ENCODE results near the gene KLRC4.
"Not testable (repeated sequence)": the region's sequence is repeated elsewhere in the genome, so short reads cannot be mapped to it uniquely, and the experiment has no call there.

KLRC4 gene

DNA sequence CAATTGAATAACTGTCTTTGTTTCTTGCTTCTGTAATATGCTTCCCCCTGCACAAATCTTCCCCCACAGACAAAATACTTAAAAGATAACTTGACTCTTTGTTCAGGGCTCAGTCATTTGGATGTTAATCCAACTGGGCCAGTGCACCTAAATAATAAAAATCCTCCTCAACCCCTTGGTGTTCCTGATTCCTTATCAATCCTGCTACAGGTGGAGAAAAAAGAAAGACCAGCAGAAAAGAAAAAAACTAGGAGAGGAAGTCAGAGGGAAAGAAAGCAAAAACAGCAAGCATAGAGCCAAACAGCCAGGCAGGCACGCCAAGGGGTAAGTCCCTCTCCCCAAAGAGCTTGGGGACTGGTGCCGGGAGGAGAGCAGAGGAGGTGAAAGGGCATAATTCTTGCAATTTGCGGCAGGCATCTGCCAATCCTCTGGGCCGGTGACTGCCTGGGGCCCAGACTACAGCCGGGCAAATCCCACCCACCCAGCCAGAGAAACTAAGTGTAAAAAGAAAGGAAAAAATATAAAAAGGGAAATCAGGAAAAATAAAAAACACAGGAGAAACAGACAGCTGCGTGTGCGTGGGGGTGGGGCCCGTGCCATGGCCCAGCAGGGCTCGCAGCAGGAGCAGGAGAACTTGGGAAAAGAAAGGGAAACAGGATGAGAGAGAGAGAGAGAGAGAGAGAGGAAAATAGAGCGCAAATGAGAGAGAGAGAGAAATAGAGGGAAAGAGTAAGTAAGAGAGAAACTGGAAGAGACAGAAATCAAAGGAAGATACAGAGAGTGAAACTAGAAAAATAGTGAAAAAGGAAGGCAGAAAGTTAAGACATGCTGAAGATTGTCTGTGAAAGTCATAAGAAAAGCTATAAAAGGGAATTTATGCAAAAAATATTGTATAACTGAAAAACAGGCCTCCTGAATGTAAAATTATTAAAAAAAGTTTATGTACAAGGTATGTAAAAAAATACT lies 41.1 kb downstream of the KLRC4 start:
- no peak for DNase-seq (ENCODE audit: low read depth)

DNA sequence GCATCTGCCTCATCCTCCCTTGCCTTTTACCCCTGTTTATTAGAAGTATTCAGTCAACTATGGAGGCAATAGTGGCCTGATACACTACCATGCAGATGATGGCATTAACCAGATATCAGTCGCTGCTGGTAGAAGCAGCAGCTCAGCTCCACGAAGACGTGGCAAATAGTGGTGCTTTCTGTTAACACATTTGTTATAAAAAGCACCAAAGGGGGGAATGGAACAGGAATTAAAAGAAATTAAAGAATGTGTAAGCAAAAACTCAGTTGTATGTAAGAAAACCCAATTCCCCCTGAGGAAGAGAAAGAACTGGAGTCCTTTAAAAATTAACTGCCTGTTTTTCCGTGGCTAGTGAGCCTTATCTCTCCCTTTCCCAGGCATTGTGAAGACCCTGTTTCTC lies 41.8 kb downstream of the KLRC4 start:
- not testable (repeated sequence) for DNase-seq (ENCODE audit: low read depth)

DNA sequence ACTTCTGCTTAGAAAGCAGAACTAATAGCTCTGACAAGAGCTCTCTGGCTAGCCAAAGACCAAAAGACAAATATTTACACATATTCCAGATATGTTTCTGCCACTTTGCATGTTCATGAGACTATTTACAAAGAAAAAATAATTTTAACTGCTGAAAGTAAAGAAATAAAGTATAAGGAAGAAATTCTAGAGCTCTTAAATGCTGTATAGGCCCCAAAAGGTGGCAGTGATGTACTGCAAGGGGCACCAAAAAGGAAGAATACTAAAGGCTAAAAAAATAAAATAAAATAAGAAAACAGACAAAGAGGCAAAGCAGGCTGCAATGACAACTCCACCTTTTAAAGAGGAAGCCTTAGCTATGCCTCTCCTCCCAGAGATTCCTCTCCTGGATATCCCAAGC lies 42.7 kb downstream of the KLRC4 start:
- peak; percentile 46 for DNase-seq (ENCODE audit: low read depth)

DNA sequence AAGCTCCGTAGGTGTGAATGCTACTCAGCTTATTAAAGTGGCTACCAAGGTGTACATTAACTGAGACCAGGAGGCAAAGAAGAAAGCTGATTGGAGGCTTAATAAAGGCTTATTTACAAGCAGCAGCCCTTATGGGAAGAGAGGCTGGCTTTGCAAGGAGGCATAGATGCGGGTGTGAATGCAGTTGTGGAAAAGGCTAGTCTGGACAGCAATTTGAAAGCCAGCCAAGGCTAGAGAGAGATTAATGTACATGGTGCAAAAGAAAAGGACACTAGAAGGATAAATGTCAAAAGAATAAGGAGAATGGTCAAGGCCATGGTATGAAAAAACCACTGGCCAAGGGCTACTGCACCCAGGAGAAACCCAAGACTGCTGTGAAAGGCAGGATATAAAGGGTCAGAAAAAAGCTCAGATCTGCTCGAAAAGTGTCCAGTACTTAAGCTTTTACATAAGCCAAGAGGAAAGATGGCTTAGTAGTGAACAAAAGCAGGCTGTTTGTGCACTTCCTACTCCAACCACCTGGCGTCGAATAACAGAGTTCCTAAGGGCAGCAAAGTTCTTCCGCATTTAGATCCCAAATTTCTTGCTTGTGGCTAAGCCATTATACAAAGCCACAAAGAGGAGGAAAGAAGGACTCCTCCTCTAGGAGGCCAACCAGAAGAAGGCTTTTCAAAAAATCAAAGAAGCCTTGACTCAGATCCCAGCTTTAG lies 43.7 kb downstream of the KLRC4 start:
- DNase-seq (ENCODE audit: low read depth) = peak; percentile 12

DNA sequence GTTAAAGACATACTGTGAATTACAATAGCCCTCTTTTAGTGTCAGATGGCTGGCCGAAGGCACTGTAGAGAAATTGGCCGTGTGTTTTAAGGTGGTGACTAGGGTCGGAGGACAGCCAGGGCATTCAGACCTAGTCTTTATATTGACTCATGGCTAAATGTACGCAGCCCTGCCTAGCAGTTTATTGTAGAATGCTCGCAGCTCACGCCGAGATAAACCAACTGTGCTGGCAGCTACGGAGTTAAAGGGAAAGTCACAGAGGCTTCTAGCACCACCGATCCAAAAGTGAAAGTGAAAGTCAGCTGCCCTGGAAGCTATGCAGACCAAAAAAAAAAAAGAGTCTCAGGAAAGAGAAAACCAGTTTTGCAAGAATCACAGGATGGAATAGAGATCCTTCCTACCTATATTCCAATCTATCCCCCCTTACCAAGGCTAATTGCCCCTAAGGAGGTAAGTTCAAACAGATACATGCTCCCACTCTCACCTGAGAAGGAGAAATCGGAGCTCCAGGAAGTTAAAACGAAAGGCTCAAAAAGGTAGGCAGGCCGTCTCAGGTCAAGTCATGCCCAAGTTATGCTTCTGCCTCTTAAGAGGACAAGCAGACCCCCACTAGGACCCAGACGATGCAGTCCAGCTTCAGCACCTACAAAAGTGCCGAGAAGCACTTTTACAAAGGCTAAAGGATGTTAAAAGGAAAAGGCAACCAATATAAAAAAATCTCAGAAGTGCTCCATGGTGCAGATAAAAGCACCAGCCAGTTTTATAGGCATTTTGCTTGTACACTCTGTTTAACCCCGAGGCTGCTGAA lies 44.5 kb downstream of the KLRC4 start:
- peak; percentile 89 for DNase-seq (ENCODE audit: low read depth)

DNA sequence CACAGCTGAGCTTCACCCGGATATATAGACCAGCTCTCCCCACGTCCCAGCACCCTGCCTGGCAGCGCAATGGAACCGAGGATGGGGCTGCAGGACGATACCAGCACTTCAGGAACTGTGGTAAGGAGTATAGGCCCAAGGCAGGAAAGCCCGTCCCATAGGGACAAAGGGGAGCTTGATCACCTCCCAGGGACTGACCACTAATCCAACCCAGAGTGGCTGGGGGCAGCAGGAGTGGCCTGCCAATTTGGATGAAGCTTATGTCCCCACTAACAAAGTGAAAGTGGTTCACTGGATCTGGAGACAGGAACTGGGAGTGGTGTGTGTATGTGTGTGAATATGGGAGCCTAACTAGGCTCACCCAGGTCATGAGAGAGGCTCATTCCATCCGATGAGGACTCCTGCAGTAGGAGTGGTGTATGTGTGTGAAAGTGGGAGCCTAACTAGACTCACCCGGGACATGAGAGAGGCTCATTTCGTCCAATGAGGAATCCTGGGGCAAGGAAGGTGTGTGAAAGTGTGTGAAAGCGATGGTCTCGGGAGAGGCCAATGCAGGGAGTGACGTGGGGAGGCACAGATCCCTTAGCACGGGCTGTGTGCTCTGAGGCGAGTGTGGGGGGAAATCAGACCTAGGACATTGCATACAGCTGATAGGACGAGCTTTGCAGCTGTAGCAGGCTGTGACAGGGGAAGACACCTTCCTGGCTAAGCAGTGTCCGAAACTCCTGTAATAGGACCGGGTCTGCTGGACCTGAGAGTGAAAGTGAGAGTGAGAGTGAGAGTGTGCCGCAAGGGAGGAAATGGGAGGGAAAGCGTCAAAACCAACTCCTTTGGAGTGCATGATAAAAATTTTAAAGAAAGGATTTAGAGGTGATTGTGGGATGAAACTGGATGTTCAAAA lies 45.4 kb downstream of the KLRC4 start:
- DNase-seq (ENCODE audit: low read depth) = peak; percentile 66

DNA sequence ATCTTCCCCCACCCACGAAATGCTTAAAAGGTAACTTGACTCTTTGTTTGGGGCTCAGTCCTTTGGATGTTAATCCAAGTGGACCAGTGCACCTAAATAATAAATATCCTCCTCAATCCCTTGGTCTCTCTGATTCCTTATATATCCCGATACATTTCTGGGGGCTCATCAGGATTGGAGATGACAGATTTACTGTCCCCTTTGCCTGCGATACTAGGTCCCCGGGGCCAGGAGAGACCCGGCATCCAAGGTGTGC lies 46.0 kb downstream of the KLRC4 start:
- no peak for DNase-seq (ENCODE audit: low read depth)

DNA sequence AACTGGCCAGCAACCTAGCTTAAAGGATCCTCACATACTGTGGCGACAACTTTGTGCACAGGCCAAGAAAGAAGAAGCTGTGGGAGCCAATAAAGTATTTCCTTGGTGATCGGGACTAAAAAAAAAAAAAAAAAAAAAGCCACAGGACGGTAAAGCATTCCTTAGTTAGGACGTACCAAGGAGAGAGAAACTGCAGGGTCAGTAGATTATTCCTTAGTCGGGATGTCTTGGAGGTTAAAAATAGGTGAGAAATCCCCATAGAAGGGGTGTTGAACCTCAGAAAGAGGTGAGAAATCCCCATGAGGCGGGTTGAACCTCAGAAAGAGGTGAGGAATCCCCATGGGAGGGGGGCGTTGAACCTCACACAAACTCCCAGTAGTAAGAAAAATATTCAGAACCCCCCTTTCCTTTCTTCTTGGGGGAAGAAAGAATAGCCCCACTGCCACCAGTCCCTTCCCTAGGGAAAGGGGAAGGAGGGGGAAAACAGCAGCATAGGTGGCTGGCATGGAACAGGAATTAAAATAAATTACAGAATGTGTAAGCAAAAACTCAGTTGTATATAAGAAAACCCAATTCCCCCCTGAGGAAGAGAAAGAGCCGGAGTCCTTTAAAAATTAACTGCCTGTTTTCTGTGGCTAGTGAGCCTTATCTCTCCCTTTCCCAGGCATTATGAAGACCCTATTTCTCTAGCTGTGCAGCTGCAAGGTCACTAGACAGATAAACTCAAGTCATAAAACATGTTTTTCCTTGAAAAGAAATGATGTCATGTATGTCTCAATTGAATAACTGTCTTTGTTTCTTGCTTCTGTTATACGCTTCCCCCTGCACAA lies 46.5 kb downstream of the KLRC4 start:
- peak; percentile 56 for DNase-seq (ENCODE audit: low read depth)

DNA sequence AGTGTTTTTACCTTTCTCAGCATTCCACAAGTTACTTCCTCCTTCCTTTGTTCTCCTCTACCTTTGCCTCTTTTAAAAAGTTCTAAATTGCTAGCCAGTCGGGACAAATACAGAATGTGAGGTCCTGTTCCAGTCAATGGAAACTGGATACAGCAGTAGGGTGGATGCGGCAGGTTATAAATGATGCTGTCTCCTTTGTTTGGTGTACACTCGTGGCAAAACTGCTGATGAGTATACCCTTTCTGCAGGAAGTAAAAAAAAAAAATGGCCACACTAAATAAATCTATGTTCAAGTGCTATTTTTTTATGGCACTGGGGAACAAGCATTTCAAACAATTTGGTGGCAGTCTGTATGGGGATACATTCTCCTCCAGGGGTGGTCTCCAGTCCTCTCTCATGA lies 47.2 kb downstream of the KLRC4 start:
- no peak for DNase-seq (ENCODE audit: low read depth)

DNA sequence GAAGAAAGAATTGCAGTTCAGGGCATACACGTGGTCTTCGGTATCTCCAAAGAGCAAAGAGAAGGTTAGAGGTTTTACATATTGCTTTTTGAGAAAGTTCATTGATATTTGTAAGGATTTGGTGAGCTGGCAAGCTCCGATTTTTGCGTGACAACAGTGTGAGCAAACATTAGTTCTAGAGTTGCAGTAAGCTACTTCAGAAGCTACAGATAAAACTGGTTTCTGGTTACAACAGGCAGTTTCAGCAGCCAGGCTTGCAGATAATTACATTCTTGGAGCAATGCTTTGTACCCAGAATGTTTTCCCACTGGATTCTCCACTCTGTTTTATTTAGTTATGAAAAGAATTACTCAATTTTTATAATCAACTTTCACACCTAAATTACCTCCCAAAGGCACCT lies 47.9 kb downstream of the KLRC4 start:
- DNase-seq (ENCODE audit: low read depth) = peak; percentile 85

DNA sequence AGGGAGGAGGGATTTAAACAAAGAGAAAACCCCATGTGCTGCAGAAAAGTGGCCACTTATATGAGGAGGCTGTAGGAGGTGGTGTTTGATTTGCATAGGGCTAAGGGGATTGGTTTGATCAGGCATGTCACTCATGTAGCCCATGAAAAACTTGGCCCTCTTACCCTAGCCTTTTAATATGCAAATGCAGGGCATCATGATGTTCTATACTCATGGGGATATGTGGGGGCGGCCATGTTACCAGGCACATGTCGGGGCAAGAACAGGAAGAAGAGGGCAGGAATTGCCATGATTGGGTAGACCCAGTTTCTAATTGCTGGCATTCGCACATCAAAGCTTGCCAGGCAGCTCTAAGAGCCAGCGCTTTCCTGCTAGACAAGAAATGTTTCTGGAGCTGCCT lies 48.5 kb downstream of the KLRC4 start:
- DNase-seq (ENCODE audit: low read depth) = peak; percentile 15

DNA sequence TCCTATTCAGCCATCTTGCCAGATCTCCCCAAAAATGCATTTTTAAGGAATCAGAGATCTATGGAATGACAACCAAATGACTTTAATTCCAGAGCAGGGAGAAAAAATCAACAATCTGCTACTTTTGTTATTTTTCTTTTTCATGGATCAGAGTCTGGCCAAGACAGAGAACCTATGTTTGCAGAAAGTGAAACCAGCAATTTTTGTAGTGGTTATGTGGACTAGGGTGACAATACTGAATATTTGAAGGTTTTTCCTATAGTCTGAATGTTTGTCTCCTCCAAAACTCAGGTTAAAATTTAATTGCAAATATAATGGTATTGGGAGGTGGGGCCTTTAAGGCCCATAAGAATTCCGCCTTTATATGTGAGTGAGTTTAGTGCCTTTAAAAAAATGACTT lies 50.6 kb downstream of the KLRC4 start:
- DNase-seq (ENCODE audit: low read depth) = no peak

DNA sequence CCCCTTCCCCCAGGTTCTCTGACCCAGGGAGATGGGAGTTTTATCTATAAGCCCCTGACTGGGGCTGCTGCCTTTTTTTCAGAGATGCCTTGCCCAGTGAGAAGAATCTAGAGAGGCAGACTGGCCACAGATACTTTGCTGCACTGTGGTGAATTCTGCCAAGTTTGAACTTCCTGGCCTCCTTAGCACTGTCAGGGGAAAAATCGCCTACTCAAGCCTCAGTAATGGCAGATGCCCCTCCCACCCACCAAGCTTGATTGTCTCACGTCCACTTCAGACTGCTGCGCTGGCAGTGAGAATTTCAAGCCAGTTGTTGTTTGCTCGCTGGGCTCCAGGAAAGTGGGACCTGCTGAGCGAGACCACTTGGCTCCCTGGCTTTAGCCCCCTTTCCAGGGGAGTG lies 51.4 kb downstream of the KLRC4 start:
- no peak for DNase-seq (ENCODE audit: low read depth)
